Measurements from ENCODE around the gene PLPPR3.

DNA sequence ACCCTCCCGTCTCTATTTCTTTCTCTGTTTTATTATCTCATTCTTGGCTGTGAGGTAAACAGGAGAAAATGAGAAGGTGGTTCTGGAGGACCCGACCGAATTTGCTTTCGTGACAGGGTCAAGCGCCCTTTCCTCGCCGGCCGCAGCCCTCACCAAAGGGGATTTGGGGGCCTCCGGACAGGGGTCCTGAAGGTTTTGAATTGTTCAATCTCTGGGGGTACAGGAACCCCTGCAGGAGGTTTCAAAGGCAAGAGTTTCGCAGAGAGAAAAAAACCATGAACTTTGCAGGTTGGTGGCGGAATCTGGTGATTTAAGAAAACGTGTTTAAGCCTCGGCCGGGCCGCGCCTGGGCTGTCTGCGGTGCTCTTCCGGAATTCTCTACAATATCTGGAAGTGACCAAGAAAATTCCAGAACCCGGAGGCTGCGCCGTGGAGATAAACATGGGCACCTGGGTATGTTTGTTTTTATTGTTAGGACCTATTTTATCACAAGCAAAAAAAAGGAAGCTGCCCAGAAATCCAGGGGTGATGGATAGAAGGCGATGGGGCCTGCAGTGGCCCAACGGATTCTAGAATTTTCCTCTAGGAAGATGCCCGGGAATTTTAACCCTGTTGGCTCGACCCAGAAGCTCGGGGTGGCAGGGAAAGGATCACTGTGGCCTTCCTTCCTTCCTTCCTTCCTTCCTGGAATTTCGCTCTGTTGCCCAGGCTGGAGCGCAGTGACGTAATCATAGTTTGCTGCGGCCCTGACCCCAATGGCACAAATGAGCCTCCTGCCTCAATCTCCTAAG lies 38.7 kb downstream of the PLPPR3 start:
- TF ChIP-seq, protein P1, sequence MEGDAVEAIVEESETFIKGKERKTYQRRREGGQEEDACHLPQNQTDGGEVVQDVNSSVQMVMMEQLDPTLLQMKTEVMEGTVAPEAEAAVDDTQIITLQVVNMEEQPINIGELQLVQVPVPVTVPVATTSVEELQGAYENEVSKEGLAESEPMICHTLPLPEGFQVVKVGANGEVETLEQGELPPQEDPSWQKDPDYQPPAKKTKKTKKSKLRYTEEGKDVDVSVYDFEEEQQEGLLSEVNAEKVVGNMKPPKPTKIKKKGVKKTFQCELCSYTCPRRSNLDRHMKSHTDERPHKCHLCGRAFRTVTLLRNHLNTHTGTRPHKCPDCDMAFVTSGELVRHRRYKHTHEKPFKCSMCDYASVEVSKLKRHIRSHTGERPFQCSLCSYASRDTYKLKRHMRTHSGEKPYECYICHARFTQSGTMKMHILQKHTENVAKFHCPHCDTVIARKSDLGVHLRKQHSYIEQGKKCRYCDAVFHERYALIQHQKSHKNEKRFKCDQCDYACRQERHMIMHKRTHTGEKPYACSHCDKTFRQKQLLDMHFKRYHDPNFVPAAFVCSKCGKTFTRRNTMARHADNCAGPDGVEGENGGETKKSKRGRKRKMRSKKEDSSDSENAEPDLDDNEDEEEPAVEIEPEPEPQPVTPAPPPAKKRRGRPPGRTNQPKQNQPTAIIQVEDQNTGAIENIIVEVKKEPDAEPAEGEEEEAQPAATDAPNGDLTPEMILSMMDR (IDR thresholded peaks at IDR 0.05; ENCODE audit: poor library complexity, severe bottlenecking), result no peak
- TF ChIP-seq EZH2 (IDR thresholded peaks at IDR 0.05; ENCODE audit: borderline replicate concordance, insufficient read depth, low read length, poor library complexity, severe bottlenecking) (no peak), TAF1 (IDR thresholded peaks at IDR 0.05; ENCODE audit: low read depth) (no peak), POLR2AphosphoS5 (IDR thresholded peaks at IDR 0.05) (no peak), RAD21 (conservative IDR thresholded peaks at IDR 0.05) (no peak), SMC3 (conservative IDR thresholded peaks at IDR 0.05; ENCODE audit: poor library complexity) (no peak), EP300 (conservative IDR thresholded peaks at IDR 0.05; ENCODE audit: poor library complexity, severe bottlenecking) (no peak)
